GM18868 (cell line): ENCODE measurements around the gene RBM4B.

Experiments
- ATAC-seq: cut with Tn5 transposase; IDR thresholded peaks from one replicate; pipeline ENCODE4 v1.9.1; 2021; ENCODE audit warnings: mild to moderate bottlenecking, moderate library complexity; ENCODE audit not compliant: unreplicated experiment

Gene RBM4B

DNA sequence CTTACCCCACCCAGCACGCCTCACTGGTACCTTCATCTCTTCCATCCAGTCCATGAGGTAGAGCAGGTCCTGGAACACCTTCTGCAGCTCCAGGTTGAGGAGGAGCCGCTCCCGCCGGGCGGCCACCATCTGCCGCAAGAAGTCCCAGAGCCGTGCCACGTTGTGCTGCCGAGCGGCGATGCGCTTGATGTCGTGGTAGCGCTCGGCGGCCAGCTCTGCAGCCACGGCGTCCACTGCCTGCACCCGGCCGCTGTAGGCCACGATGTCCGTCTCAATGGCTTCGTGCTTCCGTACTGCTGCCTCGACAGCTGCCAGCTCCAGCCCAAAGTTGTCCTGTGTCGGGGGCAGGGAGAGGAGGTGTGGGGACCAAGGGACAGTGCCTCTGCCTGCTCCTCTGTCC lies 29.8 kb upstream of the RBM4B start:
- no peak for ATAC-seq

DNA sequence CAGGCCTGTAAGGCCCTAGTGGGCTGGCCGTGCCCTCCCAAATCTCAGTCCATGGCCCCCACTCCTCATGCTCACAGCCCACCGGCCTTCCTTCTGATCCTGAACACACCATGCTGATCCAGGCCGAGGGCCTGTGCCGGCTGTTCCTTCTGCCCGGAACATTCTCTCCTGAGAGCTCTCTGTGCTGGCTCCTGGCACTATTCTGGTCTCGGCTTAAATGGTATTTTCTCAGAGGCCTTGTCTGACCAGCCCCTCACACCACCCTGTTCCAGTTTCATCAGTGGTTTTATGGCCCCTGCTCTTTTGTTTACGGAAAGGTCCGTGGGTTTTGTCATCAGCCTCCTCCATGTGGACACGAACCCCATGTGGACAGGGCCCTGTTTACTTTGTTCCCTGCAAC lies 29.3 kb upstream of the RBM4B start:
- ATAC-seq = no peak

DNA sequence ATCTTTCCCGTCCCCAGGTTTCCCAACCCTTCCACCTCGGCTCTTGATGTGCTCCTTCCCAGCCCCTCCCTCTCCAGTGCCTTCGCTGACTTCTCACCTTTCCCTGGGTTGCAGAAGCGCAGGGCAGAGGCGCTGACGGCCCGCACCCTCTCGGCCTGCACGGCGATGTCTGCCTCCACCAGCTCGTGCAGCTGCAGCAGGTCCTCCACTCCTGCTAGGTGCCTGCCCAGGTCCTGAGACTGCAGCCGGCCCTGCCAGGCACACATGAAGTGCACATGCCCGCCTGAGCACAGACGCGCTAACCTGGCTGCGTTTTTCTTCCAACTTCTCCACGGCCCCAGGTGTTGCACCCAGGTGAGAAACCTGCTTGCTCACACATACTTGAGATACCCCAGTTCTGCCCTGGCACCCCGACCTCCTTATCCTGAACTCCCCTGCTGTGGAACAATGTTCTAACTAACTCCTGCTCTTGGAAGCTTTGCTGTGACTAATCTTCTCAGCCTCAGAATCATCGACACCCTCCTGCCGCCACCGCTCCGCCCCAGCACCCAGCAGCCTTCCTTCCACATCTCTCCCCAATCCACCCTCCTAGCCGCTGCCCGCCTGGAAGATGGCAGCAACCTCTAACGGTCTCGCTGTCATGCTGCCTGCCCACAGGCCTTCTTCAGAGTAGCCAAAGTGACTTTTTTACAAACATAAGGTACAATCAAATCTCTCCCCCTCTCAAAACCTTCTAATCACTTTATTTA lies 28.1 kb upstream of the RBM4B start:
- ATAC-seq = no peak

DNA sequence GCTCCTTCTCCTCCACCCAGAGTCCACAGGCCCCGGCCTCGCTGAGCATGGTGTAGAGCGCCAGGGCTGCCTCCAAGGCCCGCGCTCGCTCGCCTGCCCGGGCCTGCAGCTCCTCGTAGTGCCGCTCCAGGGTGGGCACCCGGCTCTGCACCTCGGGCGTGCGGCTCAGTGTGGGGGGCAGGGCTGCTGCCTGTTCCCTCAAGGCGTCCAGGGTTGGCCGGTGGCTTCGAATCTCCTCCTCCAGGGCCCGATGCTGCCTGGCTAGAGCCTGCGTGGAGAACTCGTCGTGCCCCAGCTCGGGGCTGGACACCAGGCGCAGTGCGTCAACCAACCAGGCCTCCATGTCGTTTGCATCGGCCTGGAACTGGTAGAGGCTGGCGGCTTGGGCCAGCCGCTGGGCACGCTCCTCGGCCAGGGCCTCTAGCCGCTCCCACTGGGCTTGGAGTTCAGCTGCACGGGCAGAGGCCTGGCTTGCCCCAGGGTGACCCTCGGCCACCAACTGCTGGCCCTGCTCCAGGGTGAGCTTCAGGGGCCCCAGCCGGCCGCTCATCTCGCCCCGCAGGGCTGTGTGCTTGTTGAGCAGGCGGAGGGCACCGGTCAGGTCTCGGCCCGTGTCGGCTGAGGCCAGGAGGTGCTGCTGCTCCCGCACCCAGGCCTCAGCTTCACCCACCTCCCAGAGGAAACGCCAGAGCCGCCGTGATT lies 27.1 kb upstream of the RBM4B start:
- no peak for ATAC-seq

DNA sequence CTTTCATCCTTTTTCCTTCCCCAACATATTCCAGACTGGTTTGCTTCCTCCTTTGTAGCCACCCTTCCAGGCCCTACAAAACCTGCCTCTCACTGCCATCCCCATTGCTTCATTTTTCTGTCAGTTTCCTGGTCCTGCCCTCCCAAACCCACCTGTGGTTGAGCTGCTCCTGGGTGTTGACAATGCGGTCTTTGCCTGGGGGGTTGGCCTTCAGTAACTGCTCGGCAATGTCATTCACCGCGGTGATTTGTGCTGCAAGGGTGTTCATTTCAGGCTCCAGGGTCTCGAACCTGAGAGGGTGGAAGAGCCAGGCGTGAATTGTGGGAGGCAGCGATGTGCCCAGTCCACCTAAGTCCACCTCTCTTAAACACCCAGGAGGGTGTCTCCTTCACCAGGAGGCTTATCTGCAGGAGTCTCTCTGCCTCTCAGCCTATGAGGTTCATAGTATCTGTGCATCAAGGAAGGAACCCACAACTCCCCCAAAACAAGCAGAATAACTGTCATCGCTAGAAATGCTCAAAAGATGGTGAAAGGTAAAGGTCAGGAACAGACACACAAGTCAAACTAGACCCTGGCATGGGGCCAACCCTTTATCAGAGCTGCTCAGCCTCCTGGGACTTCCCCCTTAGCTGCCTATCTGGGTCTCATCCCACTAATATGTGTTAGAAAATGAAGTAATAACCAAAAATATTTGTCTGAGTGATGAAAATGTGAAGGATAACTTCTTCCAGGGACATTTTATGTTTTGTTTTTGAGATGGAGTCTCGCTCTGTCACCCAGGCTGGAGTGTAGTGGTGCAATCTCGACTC lies 23.9 kb upstream of the RBM4B start:
- ATAC-seq = no peak

DNA sequence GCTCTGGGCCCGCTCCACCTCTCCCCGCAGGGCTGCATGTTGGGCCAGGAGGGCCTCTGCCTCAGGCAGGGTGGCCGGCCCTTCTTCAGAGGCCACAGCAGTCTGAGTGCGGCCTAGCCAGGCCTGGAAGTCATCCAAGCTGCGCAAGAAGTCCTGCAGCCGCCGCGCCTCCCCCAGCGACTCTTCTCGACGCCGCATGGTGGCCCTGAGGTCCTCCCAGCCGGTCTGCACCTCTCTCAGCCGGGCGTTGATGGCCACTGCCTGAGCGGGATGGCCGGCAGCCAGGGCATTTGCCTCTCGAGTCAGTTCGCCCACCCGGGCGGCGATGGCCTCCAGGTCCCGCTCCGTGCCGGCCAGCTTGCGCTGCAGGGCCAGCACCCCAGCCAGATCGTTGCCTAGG lies 23.1 kb upstream of the RBM4B start:
- no peak for ATAC-seq

DNA sequence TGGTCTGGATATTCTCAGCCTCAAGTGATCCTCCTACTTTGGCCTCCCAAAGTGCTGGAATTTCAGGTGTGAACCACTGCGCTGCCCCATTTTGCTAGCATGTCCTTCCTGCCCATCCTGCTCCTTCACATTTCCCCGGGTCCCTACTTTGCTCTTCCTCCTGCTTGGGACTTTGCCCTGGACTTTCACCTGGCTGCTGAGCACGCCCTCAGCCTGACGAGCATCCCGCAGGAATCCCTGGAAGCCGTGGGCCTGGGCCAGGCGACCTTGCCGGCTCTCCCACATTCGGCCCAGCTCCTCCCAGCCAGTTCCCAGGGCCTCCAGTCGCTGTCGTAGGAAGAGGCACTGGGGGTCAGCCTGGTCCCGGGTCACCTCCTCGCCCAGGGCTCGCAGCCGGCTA lies 22.6 kb upstream of the RBM4B start:
- no peak for ATAC-seq

DNA sequence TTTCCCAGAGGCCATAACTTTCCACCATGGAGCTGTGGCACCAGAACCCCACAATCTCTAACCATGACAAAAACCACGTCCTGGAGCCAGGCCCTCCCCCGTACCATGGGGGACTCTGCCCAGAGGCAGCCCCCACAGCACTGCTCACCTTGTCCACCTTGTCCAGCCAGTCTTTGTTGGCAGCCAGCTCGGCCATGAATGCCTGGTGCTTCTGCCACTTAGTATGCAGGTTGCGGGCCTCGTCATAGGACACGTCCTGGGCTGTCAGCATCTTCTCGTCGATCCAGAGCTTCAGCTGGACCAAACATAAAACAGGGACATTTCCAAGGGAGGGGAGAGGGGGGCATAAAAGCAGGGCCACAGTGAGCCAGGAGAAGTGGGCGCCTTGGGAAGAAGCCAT lies 20.8 kb upstream of the RBM4B start:
- ATAC-seq = no peak

DNA sequence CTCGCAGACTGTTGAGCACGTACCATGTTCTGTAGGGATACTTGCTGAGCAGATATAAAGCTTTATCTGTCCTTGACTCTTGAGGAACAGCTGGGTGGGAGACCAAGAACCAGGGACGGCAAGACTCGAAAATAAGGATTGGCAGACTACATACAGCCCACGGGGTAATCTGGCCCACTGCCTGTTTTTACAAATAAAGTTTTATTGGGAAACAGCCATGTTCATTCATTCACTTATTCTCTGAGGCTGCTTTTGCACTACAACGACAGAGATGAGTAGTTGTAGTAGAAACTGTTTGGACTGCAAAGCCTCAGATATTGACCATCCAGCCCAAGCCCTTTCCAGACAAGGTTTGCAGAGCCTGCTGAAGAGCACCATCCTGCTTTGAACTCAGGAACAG lies 20.3 kb upstream of the RBM4B start:
- no peak for ATAC-seq

DNA sequence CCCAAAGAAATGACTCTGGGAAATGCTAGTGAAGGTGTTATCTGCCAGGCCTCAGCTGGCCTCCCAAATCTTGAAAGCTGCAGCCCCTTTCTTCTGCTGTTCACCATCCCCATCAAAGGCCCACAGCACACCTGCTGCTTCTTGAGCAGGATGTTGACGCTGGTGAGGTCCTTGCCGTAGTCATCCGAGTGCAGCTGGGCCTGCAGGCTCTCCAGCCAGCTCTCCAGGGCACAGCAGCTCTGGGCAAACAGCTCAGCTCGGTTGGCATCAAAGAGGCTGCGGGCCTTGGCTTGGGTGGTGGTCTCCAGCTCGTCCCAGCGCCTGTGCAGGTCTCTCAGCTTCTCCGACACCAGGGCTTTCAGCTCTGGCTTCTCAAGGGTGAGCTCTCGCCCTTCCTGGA lies 18.5 kb upstream of the RBM4B start:
- ATAC-seq = no peak

DNA sequence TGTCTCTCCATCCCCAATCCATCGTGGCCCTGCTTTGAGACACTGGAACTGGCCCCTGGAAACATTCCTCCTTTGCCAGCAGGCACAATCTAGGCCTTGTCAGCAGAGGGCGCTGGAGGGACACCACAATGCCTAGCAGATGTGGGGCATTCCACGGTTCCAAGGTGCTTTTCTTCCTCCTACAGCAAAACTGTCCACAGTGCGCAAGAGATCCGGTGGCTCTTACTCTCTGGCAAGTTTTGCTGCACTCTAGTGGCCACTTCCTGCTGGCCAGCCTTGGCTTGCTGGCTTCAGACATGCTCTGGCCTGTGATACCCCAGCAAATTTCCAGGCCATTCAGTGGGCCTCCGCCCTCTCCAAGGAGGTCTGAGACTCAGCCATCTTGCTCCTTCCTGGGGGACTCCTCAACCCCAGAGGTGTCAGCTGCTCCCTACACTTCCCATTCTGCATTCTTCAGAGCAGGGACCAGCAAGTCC lies 17.1 kb upstream of the RBM4B start:
- peak; percentile 49 for ATAC-seq

DNA sequence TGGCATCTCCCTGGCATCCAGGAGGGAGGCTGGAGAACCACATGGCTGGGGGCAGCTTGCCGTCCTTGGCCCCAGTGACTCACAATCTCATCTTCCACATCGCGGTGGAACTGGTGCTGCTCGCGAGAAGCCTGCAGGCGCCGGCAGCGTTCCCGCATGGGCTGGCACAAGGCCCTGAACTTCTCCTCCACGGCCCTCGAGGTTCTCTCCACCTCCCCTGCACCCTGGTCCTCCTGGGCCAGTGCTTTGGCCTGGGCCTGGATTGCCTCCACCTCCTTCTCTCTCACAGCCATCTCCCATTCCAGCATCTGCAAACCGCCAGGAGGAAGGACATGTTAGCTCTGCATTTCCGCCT lies 16.3 kb upstream of the RBM4B start:
- no peak for ATAC-seq

DNA sequence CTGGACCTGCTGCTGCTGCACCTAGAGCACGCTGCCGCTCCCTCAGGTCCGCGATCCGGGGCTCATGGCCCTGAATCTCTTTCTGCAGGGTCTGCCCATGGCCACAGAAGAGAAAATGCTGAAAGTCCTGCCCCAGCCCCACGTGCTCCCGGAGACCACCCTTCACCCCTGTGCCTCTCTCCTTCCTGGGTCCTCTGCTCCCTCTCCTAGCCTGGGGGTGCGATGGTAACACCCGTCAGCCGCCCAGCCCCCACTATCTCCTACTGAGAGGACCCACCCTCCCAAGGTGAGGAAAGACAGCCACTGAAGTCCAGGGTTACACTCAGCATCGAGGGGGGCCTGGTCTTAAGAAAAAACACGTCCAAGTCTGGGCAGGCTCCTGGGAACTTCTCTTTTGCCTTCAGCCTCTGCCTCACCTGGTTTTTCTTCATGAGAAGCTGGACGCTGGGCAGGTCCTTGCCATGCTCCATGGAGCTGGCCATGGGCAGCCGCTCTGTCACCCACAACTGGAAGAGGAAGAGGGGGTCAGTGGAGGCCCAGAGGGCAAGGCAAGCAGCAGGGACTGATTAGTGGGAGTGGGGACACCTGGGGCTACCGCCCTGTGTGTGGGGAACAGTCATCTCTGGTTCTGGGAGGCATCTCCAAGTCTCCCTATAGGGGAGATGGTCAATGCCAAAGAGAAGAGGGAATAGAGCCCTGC lies 15.8 kb upstream of the RBM4B start:
- ATAC-seq = no peak

DNA sequence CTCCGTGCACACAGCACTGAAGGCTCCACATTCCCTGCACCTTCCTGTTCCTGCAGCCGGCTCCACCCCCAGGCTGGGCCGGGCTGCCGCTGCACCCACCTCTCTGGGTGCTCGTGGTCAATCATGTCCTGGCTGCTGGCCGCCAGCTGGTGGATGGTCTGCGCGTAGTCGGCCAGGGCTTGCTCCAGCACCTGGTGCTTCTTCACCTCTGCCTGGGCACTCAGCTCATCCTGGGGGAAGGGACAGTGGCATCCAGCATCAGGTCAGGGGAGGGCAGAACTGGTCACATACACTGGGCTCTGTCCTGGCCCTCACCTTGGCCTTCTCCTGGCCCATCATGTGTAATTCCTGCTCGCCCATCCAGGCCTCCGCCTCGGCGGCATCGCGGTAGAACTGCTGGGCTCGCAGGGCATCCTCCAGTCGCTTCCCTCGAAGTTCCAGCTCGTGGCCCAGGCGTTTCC lies 15.2 kb upstream of the RBM4B start:
- ATAC-seq = no peak

DNA sequence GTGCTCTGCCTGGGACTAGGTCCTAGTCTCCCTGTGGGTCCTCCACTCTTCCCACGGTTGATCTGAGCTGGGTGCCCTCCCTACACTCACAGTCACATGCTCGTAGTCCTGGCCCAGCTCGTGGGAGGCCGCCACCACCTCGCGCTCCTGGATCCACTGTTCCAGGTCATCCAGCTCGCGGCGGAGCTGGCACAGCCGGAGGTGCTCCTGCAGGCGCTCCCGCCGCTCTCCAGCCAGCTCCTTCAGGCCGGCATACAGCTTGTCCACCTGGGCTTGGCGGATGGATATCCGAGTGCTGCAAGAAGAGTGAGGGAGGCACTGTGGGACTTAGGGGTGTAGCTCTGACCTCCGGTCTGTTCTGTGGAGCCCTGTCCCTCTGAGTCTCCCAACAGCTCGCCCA lies 14.8 kb upstream of the RBM4B start:
- no peak for ATAC-seq

DNA sequence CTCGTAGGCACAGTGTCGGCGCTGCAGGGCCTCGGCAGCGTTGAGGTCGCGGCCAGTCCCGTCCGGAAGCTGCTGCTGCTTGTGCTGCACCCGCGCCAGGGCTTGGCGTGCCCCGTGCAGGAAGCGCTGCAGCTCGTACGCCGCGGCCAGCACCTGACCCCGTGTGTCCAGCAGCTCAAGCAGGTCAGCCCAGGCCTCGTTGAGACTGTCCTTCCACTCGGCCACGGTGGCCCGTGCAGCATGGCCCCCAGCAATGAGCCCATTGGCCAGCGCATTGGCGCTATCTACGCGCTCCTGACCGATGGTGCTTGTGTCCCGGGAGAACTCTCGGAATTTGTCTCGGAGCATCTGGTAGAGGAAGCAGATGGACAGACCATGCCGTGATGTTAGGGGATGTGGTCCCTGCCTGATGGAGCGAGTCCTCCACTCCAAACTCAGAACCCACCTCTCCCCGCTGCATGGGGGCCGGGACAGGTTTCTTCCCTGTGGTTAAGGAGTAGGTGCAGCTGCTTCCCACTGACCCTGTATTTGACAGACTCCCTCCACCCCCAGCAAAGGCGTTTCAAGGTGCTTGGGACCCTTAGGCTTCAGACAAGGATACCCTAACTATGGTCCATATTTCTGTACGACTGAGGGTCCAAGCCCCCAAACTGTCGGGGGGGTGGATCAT lies 13.8 kb upstream of the RBM4B start:
- ATAC-seq = no peak

DNA sequence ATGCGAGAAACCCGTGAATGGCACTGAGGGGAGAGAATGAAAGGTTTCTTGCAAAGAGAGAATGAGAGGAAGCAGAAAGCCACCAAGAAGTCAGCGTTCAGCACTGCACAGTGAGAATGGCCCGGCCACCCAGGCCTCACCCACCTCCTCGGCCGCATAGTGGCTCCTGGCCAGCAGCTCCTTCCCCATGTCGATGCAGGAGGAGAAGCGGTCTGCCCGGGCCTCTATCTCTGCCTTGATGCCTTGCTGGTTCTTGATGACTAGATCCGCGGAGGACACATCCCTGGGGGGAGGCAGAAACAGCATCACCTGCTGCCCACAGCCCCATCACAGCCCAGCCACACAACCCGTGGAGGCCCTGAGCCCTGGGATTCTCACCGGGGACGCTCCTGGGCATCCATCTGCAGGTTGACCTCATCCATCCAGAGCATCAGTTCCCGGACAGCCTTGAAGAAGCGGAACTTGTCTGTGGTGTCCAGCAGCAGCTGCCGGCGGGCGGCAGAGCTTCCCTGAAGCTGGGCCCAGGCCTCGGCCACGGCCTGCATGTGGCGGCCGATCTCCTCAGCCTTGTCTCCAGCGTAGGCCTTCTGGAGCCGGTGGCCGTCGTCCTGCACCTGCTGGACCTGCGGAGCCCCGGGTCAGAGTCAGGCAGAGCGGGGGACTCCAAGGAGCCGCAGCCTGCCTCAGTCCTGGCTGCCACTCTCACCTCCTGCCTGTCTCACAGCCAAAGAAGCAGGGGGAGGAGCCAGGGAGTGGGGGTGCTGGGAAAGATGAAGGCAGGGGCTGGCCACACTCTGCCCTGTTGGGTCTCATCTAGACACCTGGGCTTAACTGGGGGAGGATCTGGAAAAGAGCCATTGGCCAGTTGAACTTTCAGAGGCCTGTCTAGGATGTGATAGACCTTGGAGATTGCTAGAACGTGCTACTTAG lies 12.2 kb upstream of the RBM4B start:
- no peak for ATAC-seq

DNA sequence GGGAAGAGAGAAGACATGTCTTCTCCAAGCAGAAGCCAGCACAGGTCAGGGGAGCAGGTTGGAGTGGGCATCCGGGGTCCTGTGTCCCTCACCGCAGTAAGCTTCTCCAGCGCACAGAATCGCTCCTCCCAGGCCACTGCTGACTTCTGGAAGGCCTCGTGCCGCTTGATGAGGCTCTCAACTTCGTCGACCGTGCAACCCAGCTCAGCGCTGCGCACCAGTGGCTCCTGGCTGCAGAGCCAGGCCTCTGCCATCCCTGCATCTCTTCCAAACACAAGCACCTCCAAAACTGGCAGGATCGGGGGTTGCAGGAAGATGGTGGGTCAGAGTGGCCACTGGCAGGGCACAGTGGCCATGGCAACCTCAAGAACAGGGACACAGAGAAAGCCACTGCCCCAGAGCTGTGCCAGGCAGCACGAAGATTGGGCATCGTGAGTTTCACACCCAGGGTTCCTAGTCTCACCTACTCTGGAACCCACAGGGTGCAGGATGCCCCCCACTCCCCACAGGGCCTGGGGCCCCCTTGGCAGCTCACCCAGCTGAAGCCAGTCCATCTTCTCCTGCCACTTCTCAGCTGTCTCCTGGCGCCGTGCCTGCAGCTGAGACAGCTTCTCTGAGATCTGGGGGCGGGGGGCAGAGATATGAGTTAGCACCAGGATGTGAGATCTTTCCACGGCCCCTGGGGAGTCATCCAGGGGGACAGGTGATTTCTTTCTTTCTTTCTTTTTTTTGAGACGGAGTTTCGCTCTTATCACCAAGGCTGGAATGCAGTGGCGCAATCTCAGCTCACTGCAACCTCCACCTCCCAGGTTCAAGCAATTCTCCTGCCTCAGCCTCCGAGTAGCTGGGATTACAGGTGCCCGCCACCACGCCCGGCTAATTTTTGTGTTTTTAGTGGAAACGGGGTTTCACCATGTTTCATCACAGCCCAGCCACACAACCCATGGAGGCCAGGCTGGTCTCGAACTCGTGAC lies 11.2 kb upstream of the RBM4B start:
- ATAC-seq = no peak
